Sigmoid colon (tissue), 7 donors: ENCODE measurements around the gene DOK5. TPM values are rescaled to one million over a fixed set of nuclear protein-coding genes. Genes with fewer than 3 reads are reported as not detected.

Experiments
- DNase-seq: peaks from one replicate; pipeline ENCODE4 v3.0.0-alpha.2; 2019
- H3K27ac ChIP-seq, 4 donors: fragments of 200-600 bp; sonication (generic); one replicate each; pipeline ENCODE4 v1.5.1; 2016 to 2019; ENCODE audit warnings: mild to moderate bottlenecking in 1 of 4
- H3K27me3 ChIP-seq, 3 donors: fragments of 200-600 bp; sonication (generic); one replicate each; pipeline ENCODE4 v1.5.1; 2019; ENCODE audit warnings: mild to moderate bottlenecking in 1 of 3
- H3K36me3 ChIP-seq, 4 donors: fragments of 200-600 bp; sonication (generic); one replicate each; pipeline ENCODE4 v1.5.1; 2016 to 2019
- H3K4me1 ChIP-seq, 4 donors: fragments of 200-600 bp; sonication (generic); one replicate each; pipeline ENCODE4 v1.5.1; 2017 to 2019
- H3K4me3 ChIP-seq, 4 donors: fragments of 200-600 bp; sonication (generic); one replicate each; pipeline ENCODE4 v1.5.1; 2017 to 2019; ENCODE audit warnings: mild to moderate bottlenecking in 2 of 4, moderate library complexity in 1 of 4
- H3K9me3 ChIP-seq, 4 donors: fragments of 200-600 bp in 3 of 4; sonication (generic) in 3 of 4; one replicate each; pipeline versions ENCODE4 v1.5.1 to v1.6.1; 2013 to 2019
- CTCF ChIP-seq, 4 experiments: fragments of 450-650 bp in 3 of 4; fragments of 200-600 bp in 1 of 4; IDR thresholded peaks; one replicate each; pipeline ENCODE4 v1.5.1; 2016 to 2019; ENCODE audit warnings: antibody characterized with exemption in 4 of 4, mild to moderate bottlenecking in 3 of 4, moderate library complexity in 2 of 4
- EP300 ChIP-seq, 4 donors: sonication (generic); formaldehyde crosslinking; IDR thresholded peaks; one replicate each; pipeline ENCODE4 v1.6.1; 2017; ENCODE audit warnings: antibody characterized with exemption in 4 of 4
- POLR2A ChIP-seq, 2 donors: fragments of 450-650 bp; IDR thresholded peaks; one replicate each; pipeline ENCODE4 v1.6.1; 2016; ENCODE audit warnings: antibody characterized with exemption in 2 of 2, mild to moderate bottlenecking in 2 of 2, moderate library complexity in 2 of 2
- POLR2AphosphoS5 ChIP-seq, 4 donors: sonication (generic); formaldehyde crosslinking; IDR thresholded peaks; one replicate each; pipeline ENCODE4 v1.6.1; 2017; ENCODE audit warnings: antibody characterized with exemption in 4 of 4
- WGBS, 2 donors: extraction: QIAGEN DNeasy Blood & Tissue Kit; methylation state at CpG; one replicate each; pipeline ENCODE4 v1.1.7; 2013; 5-methylcytosine and 5-hydroxymethylcytosine counted together
- intact Hi-C: fragments of 100-400 bp; cut with DNase I; formaldehyde crosslinking; loops from one replicate; pipeline ENCODE4 v1.15.1; 2023
- polyA plus RNA-seq, 3 donors: library from polyadenylated mRNA; stranded (reverse); fragments of 200-250 nt; gene quantifications; one replicate each; pipeline ENCODE4 v1.2.3, GENCODE V29; 2013
- total RNA-seq, 4 donors: library from RNA; depleted of rRNA; stranded (reverse); fragments of >200 nt; gene quantifications; one replicate each; pipeline ENCODE4 v1.1.0, GENCODE V29; 2016
- donor health status: healthy with polysubstance abuse.
- donor health status: Bipolar disorder and iron deficiency.
- donor health status: healthy.

The DOK5 gene
- total and polyA plus RNA-seq, 7 donors, result 0.32 to 5.0 (median 1.7) TPM; not detected in 1

- H3K27me3 ChIP-seq, result no peaks in the 10 kb centered on the region
- H3K9me3 ChIP-seq, result no peaks in the 10 kb centered on the region
- no peaks in the 10 kb centered on the region for H3K4me1 ChIP-seq
- H3K4me3 ChIP-seq, result no peak overlapping the region
- intact Hi-C loops, result no loop called here
- H3K27ac ChIP-seq, result no peak overlapping the region
- no peak for TF ChIP-seq EP300 (IDR thresholded peaks at IDR 0.05)
- TF ChIP-seq CTCF (IDR thresholded peaks at IDR 0.05), result no peak
- TF ChIP-seq POLR2A (IDR thresholded peaks at IDR 0.05), result no peak
- no peak for TF ChIP-seq POLR2AphosphoS5 (IDR thresholded peaks at IDR 0.05)
- WGBS, 2 donors, result 71 to 82% methylated on average over 13 of the region's 13 CpGs
- H3K36me3 ChIP-seq, result no peaks in the 10 kb centered on the region
- no peak for DNase-seq
Measured at GRCh38 chr20:54633374-54634355, 158.3 kb downstream of the DOK5 start.

GRCh38 chr20:54636575-54636974 lies 161.2 kb downstream of the DOK5 start:
- H3K4me3 ChIP-seq, result no peak overlapping the region

GRCh38 chr20:54639941-54640340 lies 164.5 kb downstream of the DOK5 start:
- WGBS, 2 donors, result 91 to 94% methylated on average over 8 of the region's 8 CpGs
- H3K4me1 ChIP-seq, result no peaks in the 10 kb centered on the region
- TF ChIP-seq POLR2A (IDR thresholded peaks at IDR 0.05), result no peak
- no peaks in the 10 kb centered on the region for H3K9me3 ChIP-seq
- intact Hi-C loops, result no loop called here
- H3K27me3 ChIP-seq, result no peaks in the 10 kb centered on the region
- no peak overlapping the region for H3K4me3 ChIP-seq
- DNase-seq, result no peak
- no peaks in the 10 kb centered on the region for H3K36me3 ChIP-seq
- H3K27ac ChIP-seq, result no peak overlapping the region

More at GRCh38 chr20:54636575-54636974, 161.2 kb downstream of the DOK5 start:
- Histone ChIP-seq H3K27ac (no peak overlapping the region), H3K4me1 (no peaks in the 10 kb centered on the region), H3K27me3 (no peaks in the 10 kb centered on the region), H3K9me3 (no peaks in the 10 kb centered on the region), H3K36me3 (no peaks in the 10 kb centered on the region)
- no peak for DNase-seq
- intact Hi-C loops, result no loop called here
- TF ChIP-seq POLR2A (IDR thresholded peaks at IDR 0.05) (no peak), CTCF (IDR thresholded peaks at IDR 0.05) (no peak), EP300 (IDR thresholded peaks at IDR 0.05) (no peak), POLR2AphosphoS5 (IDR thresholded peaks at IDR 0.05) (no peak)
- WGBS, 2 donors, result 75 to 79% methylated on average over 5 of the region's 5 CpGs

- WGBS, 2 donors, result 67 to 70% methylated on average over 2 of the region's 2 CpGs
- intact Hi-C loops, result no loop called here
Measured at GRCh38 chr20:54640800-54641199, 165.4 kb downstream of the DOK5 start.

More at GRCh38 chr20:54640800-54641199, 165.4 kb downstream of the DOK5 start:
- DNase-seq, result no peak
- H3K27ac ChIP-seq, result no peak overlapping the region
- no peaks in the 10 kb centered on the region for H3K4me1 ChIP-seq
- H3K9me3 ChIP-seq, result no peaks in the 10 kb centered on the region
- H3K36me3 ChIP-seq, result no peaks in the 10 kb centered on the region
- H3K4me3 ChIP-seq, result no peak overlapping the region
- TF ChIP-seq POLR2AphosphoS5 (IDR thresholded peaks at IDR 0.05), result no peak
- no peak for TF ChIP-seq CTCF (IDR thresholded peaks at IDR 0.05)
- no peak for TF ChIP-seq EP300 (IDR thresholded peaks at IDR 0.05)
- no peak for TF ChIP-seq POLR2A (IDR thresholded peaks at IDR 0.05)
- H3K27me3 ChIP-seq, result no peaks in the 10 kb centered on the region
